GM19468 (cell line): ENCODE results near the gene STAT3.
"Not testable (repeated sequence)": the region's sequence is repeated elsewhere in the genome, so short reads cannot be mapped to it uniquely, and the experiment has no call there.

Source experiments
- ATAC-seq: cut with Tn5 transposase; IDR thresholded peaks from one replicate; pipeline ENCODE4 v1.9.1; 2021; ENCODE audit warnings: mild to moderate bottlenecking, moderate library complexity, moderate number of reproducible peaks; ENCODE audit not compliant: unreplicated experiment; ENCODE audit errors: extremely low read depth

Gene STAT3

GRCh38 chr17:42387661-42388380 lies 421 bp downstream of the STAT3 start:
- no peak for ATAC-seq

- no peak for ATAC-seq
Observed at GRCh38 chr17:42386777-42387657, 1.2 kb downstream of the STAT3 start.

GRCh38 chr17:42381898-42382297 lies 6.3 kb downstream of the STAT3 start:
- no peak for ATAC-seq

GRCh38 chr17:42380935-42381334 lies 7.3 kb downstream of the STAT3 start:
- no peak for ATAC-seq

- ATAC-seq, result peak; percentile 32
Observed at GRCh38 chr17:42378959-42379594, 9.2 kb downstream of the STAT3 start.

GRCh38 chr17:42378359-42378958 lies 9.8 kb downstream of the STAT3 start:
- ATAC-seq, result no peak

GRCh38 chr17:42373896-42374295 lies 14.3 kb downstream of the STAT3 start:
- no peak for ATAC-seq

GRCh38 chr17:42372142-42372541 lies 16.1 kb downstream of the STAT3 start:
- no peak for ATAC-seq

GRCh38 chr17:42368797-42369561 lies 19.3 kb downstream of the STAT3 start:
- ATAC-seq, result not testable (repeated sequence)

GRCh38 chr17:42368310-42368709 lies 19.9 kb downstream of the STAT3 start:
- ATAC-seq, result not testable (repeated sequence)

- ATAC-seq, result not testable (repeated sequence)
Observed at GRCh38 chr17:42366176-42367023, 21.8 kb downstream of the STAT3 start.

GRCh38 chr17:42365136-42365535 lies 23.1 kb downstream of the STAT3 start:
- no peak for ATAC-seq

- ATAC-seq, result no peak
Observed at GRCh38 chr17:42363767-42364585, 24.3 kb downstream of the STAT3 start.

- ATAC-seq, result no peak
Observed at GRCh38 chr17:42363231-42363630, 25.0 kb downstream of the STAT3 start.

GRCh38 chr17:42362245-42362961 lies 25.8 kb downstream of the STAT3 start:
- ATAC-seq, result no peak

- ATAC-seq, result no peak
Observed at GRCh38 chr17:42361781-42362186, 26.5 kb downstream of the STAT3 start.

- ATAC-seq, result not testable (repeated sequence)
Observed at GRCh38 chr17:42360388-42360787, 27.9 kb downstream of the STAT3 start.
